Gastroesophageal sphincter (tissue), 3 donors: ENCODE results near the gene C8A.

Source experiments
- EP300 ChIP-seq: sonication (generic); formaldehyde crosslinking; IDR thresholded peaks from one replicate; pipeline ENCODE4 v1.6.1; 2017; ENCODE audit warnings: antibody characterized with exemption, mild to moderate bottlenecking
- POLR2A ChIP-seq, 2 donors: fragments of 450-650 bp; IDR thresholded peaks; one replicate each; pipeline ENCODE4 v1.6.1; 2017; ENCODE audit warnings: antibody characterized with exemption in 2 of 2, mild to moderate bottlenecking in 2 of 2, moderate library complexity in 1 of 2
- POLR2AphosphoS5 ChIP-seq: sonication (generic); formaldehyde crosslinking; IDR thresholded peaks from one replicate; pipeline ENCODE4 v1.6.1; 2017; ENCODE audit warnings: antibody characterized with exemption
- TF ChIP-seq, protein P1 (sequence below), 4 experiments: fragments of 200-600 bp in 2 of 4; fragments of 450-650 bp in 2 of 4; sonication (generic) in 1 of 4; IDR thresholded peaks; one replicate each; pipeline ENCODE4 v1.5.1; 2017 to 2019; ENCODE audit warnings: antibody characterized with exemption in 4 of 4, mild to moderate bottlenecking in 2 of 4, moderate library complexity in 2 of 4

DNA sequence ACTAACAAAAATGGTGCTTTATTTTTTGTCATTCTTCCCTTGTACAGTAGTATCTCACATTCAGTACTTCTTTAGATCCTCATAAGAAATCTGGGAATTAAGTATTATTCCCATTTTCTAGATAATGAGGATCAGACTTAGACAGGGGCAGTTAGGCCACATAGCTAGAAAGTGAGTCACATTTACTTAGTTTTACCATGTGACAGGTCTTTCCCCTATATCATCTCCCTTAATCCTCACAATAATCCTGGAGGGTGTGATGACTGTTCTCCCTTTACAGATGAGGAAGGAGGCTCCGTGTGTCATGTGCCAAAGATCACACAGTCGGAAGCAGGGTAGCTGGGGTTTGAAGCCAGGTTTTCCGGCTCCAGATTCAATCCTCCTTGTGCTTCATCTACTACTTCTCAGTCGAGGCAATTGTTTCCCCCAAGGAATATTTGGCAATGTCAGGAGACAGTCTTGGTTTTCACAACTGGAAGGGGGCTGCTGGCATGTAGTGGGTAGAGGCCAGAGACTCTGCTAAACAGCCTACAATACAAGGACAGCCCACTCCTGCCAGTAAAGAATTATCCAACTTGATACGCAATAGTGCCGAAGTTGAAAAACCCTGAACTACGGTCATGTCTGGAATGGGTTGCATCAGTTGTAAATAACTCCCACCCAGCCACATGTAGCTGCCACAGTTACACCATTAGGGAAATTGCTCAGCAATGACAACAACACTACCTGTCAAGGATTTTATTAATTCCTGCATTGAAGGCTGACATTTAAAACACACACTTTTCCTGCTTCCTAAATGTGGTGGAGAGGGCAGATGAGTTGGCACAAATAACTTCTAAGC, 56.7 kb downstream of the C8A start:
- no peak for TF ChIP-seq EP300
- TF ChIP-seq, protein P1, sequence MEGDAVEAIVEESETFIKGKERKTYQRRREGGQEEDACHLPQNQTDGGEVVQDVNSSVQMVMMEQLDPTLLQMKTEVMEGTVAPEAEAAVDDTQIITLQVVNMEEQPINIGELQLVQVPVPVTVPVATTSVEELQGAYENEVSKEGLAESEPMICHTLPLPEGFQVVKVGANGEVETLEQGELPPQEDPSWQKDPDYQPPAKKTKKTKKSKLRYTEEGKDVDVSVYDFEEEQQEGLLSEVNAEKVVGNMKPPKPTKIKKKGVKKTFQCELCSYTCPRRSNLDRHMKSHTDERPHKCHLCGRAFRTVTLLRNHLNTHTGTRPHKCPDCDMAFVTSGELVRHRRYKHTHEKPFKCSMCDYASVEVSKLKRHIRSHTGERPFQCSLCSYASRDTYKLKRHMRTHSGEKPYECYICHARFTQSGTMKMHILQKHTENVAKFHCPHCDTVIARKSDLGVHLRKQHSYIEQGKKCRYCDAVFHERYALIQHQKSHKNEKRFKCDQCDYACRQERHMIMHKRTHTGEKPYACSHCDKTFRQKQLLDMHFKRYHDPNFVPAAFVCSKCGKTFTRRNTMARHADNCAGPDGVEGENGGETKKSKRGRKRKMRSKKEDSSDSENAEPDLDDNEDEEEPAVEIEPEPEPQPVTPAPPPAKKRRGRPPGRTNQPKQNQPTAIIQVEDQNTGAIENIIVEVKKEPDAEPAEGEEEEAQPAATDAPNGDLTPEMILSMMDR (IDR thresholded peaks at IDR 0.05), result no peak
- TF ChIP-seq POLR2AphosphoS5, result no peak
- TF ChIP-seq POLR2A (IDR thresholded peaks at IDR 0.05), result no peak
